DND-41 (cell line): ENCODE data around the gene DOHH.

Source experiments
- ATAC-seq: fragments of 200-7000 bp; cut with Tn5 transposase; 3 replicates; pipeline ENCODE4 v1.9.1; 2021; ENCODE audit warnings: low read depth; ENCODE audit not compliant: insufficient read depth
- DNase-seq: peaks from one replicate; pipeline ENCODE4 v3.0.0-alpha.2; 2020
- H2AFZ ChIP-seq: 2 replicates; pipeline ENCODE4 v1.6.0; 2012; ENCODE audit warnings: low read depth, low read length
- H3K27ac ChIP-seq: 2 replicates; pipeline ENCODE4 v1.5.1; 2012; ENCODE audit warnings: low read length, inconsistent platforms
- H3K27me3 ChIP-seq: fragments of 200-600 bp; sonication (generic); 2 replicates; pipeline ENCODE4 v1.6.0; 2012; ENCODE audit warnings: low read length, mild to moderate bottlenecking, inconsistent platforms; ENCODE audit not compliant: insufficient read depth, poor library complexity
- H3K36me3 ChIP-seq: 2 replicates; pipeline ENCODE4 v1.5.1; 2012; ENCODE audit warnings: low read length, inconsistent platforms; ENCODE audit not compliant: insufficient read depth
- H3K4me1 ChIP-seq: 2 replicates; pipeline ENCODE4 v1.5.1; 2012; ENCODE audit warnings: mild to moderate bottlenecking, low read length; ENCODE audit not compliant: insufficient read depth
- H3K4me2 ChIP-seq: 2 replicates; pipeline ENCODE4 v1.6.0; 2012; ENCODE audit warnings: mild to moderate bottlenecking, moderate library complexity, low read length, inconsistent platforms; ENCODE audit not compliant: insufficient read depth
- H3K4me3 ChIP-seq, 2 experiments: fragments of 200-600 bp in 1 of 2; shearing (Covaris generic) in 1 of 2; 2 replicates each; pipeline ENCODE4 v1.5.1; 2012 to 2016; ENCODE audit warnings: inconsistent platforms in 2 of 2, low read length in 2 of 2, mild to moderate bottlenecking in 2 of 2, low read depth in 1 of 2, moderate library complexity in 1 of 2
- H3K79me2 ChIP-seq: 2 replicates; pipeline ENCODE4 v1.6.0; 2012; ENCODE audit warnings: low read length, inconsistent platforms; ENCODE audit not compliant: insufficient read depth
- H3K9ac ChIP-seq: 2 replicates; pipeline ENCODE4 v1.6.0; 2012; ENCODE audit warnings: low read depth, mild to moderate bottlenecking, inconsistent platforms, low read length, moderate library complexity
- H3K9me3 ChIP-seq: 2 replicates; pipeline ENCODE4 v1.5.1; 2012; ENCODE audit warnings: low read length, moderate library complexity, mild to moderate bottlenecking, inconsistent platforms; ENCODE audit not compliant: insufficient read depth, severe bottlenecking
- H4K20me1 ChIP-seq: 2 replicates; pipeline ENCODE4 v1.6.0; 2012; ENCODE audit warnings: low read length; ENCODE audit not compliant: insufficient read depth
- CTCF ChIP-seq: IDR thresholded peaks from 2 replicates; pipeline ENCODE4 v1.5.1; 2012; ENCODE audit warnings: borderline replicate concordance, low read length, moderate library complexity, mild to moderate bottlenecking; ENCODE audit not compliant: poor library complexity, severe bottlenecking; ENCODE audit errors: extremely low read depth
- EZH2 ChIP-seq: IDR thresholded peaks from 3 replicates; pipeline ENCODE4 v1.6.1; 2012; ENCODE audit warnings: borderline replicate concordance, low read depth, mild to moderate bottlenecking, moderate library complexity, low read length, inconsistent platforms; ENCODE audit not compliant: severe bottlenecking

The DOHH gene

GRCh38 chr19:3535563-3535965 lies 35.1 kb upstream of the DOHH start:
- no peak for TF ChIP-seq EZH2
- no peak for TF ChIP-seq CTCF

GRCh38 chr19:3535235-3535535 lies 34.7 kb upstream of the DOHH start:
- Histone ChIP-seq H3K4me1 (no peaks in the 10 kb centered on the region), H3K27me3 (no peaks in the 10 kb centered on the region), H3K9ac (no peak overlapping the region), H3K4me2 (no peak overlapping the region), H3K9me3 (no peaks in the 10 kb centered on the region), H3K36me3 (peaks cover 86% of the 10 kb centered on the region), H3K4me3 (no peak overlapping the region), H3K79me2 (no peaks in the 10 kb centered on the region), H2AFZ (no peak overlapping the region), H4K20me1 (peaks cover 43% of the 10 kb centered on the region), H3K27ac (no peak overlapping the region)
- TF ChIP-seq CTCF = no peak
- TF ChIP-seq EZH2 = no peak
- ATAC-seq = no peak
- DNase-seq = no peak

More at GRCh38 chr19:3535563-3535965, 35.1 kb upstream of the DOHH start:
- peaks cover 43% of the 10 kb centered on the region for H4K20me1 ChIP-seq
- no peaks in the 10 kb centered on the region for H3K79me2 ChIP-seq
- H3K36me3 ChIP-seq = peaks cover 83% of the 10 kb centered on the region
- no peaks in the 10 kb centered on the region for H3K9me3 ChIP-seq
- no peaks in the 10 kb centered on the region for H3K4me1 ChIP-seq
- H3K27me3 ChIP-seq = no peaks in the 10 kb centered on the region
- ATAC-seq (no peak), DNase-seq (no peak)
- H3K4me2 ChIP-seq = no peak overlapping the region
- H3K27ac ChIP-seq = no peak overlapping the region
- no peak overlapping the region for H2AFZ ChIP-seq
- no peak overlapping the region for H3K4me3 ChIP-seq
- no peak overlapping the region for H3K9ac ChIP-seq

- Histone ChIP-seq H3K79me2 (no peaks in the 10 kb centered on the region), H3K27ac (no peak overlapping the region), H3K4me1 (no peaks in the 10 kb centered on the region), H3K9me3 (no peaks in the 10 kb centered on the region), H3K36me3 (peaks cover 85% of the 10 kb centered on the region), H3K4me2 (no peak overlapping the region), H3K27me3 (no peaks in the 10 kb centered on the region), H3K4me3 (no peak overlapping the region), H2AFZ (no peak overlapping the region), H3K9ac (no peak overlapping the region), H4K20me1 (peaks cover 43% of the 10 kb centered on the region)
- no peak for TF ChIP-seq EZH2
- TF ChIP-seq CTCF = no peak
- ATAC-seq (no peak), DNase-seq (no peak)
These were observed 34.1 kb upstream of the DOHH start for GRCh38 chr19:3534375-3535234.
